GM19023 (cell line): Measurements from ENCODE around the gene RTP5.

Source experiments
- ATAC-seq: cut with Tn5 transposase; IDR thresholded peaks from one replicate; pipeline ENCODE4 v1.9.1; 2021; ENCODE audit warnings: mild to moderate bottlenecking, moderate library complexity; ENCODE audit not compliant: unreplicated experiment

Gene RTP5

DNA sequence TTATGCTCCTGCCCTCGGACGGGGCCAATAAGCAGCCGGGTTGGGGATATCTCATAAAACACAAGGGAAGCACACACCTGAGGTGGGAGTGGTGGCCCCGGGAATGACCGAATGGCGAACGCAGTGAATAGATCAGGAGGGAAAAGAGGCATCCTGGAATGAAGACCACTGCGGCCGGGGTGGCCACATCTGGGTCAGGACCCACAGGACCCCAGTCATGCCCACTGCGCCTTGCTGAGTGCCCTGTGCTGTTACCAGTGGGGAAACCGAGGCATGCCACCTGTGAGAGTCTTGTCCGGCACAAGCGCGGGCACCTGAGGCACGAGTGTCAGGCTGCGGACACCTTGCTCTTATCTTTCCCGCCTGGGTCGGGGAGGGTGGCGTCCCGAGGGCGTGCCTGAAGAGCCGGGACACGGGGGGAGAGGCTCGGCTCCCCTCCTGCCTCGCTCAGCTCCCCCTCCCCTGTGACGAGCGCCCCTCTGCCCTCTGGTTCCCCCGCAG lies 12.4 kb upstream of the RTP5 start:
- no peak for ATAC-seq

- ATAC-seq: no peak
Measured at GRCh38 chr2:241857572-241858121, 11.9 kb upstream of the RTP5 start.

DNA sequence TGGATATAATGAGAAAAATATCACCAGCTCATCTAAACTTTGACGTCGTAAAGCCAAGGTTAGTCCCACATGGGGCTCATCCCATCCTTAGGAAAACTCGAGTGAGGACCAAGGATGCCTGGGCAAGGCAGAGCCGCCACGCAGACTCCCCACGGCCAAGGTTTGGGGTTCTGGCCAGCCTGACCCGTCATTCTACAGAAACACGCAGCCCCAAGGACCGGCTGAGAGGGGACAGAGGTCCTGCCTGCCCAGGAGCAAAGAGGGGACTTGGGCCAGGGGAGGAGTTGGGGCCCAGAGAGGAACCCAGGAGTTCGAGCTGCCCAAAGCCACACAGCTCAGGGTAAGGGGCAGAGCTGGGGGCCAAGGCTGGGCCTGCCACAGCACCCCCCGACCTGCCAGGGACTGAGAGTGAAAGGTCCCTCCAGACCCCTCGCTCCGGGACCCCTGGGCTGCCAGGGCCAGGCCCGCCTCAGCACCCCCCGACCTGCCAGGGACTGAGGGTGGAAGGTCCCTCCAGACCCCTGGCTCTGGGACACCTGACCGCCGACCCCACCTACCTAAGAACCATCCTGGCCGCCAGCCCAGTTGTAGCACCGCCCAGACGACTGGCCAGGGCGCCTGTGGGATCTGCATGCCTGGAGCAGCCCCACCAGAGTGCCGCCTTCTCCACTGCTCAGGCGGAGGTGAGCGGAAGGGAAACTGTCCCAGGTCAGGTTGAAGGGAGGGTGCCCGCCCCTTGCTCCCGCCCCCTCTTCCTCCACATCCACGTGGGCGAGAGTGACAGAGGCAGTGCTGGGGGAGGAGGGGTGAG lies 11.1 kb upstream of the RTP5 start, which contains the start of gene PDCD1:
PDCD1 (minus strand) TSS at position 689 of the 811 bp plus-strand sequence; CDS start at position 633, 56 bp downstream.
- ATAC-seq: peak; percentile 45

DNA sequence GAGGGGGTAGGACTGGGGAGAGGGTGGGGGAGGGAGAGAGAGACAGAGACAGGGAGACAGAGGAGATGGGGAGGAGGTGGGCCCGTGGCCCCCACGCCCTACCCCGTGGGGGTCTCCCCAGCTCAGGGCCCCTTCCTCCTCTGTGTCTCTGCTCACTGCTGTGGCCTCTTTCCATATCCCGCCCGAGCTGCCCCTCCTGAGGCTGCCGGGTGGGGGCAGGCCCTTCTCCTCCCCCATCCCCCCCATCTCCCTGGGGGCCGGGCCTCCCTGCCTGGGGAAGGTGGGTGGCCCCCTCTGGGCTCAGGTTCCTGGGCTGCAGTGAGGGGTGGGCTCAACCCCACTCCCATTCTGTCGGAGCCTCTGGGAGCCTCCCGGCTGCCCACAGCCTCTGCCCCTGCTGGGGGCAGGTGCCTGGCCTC lies 10.5 kb upstream of the RTP5 start:
- ATAC-seq: peak; percentile 10

DNA sequence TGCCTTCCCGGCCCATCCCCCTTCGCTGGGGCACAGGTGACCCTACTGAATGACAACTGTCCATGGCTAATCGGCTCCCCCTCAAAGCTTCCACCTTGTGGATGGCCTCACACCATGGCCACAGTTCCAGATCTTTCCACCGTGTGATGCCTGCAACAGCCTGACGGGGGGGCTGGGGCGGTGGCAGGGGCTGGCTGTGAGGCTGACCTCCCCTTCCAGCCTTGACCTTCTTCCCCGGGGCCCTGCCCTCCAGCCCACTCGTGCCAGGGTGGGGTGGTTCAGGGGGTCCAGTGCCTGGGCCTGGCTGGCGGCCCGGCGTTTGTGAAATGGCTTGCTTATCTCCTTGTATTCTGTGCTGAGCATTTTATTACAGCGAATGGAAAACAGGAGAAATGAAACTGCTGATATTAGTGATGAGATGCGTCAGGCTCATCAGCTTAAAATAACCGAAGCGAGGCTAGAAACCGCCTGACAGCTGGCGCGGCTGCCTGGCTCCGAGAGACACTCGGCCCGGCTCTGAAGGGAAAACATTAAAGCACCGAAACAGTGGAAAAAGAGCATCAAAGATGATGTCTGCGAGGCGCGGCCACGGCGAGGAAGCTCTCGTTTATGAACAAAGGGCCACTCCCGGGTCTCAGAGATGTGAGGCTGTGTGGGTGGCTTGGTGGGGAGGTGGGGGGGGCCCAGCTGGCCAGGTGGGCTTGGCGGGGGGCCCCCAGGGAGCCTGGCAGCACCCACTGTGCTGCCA lies 9.9 kb upstream of the RTP5 start:
- peak; percentile 35 for ATAC-seq

DNA sequence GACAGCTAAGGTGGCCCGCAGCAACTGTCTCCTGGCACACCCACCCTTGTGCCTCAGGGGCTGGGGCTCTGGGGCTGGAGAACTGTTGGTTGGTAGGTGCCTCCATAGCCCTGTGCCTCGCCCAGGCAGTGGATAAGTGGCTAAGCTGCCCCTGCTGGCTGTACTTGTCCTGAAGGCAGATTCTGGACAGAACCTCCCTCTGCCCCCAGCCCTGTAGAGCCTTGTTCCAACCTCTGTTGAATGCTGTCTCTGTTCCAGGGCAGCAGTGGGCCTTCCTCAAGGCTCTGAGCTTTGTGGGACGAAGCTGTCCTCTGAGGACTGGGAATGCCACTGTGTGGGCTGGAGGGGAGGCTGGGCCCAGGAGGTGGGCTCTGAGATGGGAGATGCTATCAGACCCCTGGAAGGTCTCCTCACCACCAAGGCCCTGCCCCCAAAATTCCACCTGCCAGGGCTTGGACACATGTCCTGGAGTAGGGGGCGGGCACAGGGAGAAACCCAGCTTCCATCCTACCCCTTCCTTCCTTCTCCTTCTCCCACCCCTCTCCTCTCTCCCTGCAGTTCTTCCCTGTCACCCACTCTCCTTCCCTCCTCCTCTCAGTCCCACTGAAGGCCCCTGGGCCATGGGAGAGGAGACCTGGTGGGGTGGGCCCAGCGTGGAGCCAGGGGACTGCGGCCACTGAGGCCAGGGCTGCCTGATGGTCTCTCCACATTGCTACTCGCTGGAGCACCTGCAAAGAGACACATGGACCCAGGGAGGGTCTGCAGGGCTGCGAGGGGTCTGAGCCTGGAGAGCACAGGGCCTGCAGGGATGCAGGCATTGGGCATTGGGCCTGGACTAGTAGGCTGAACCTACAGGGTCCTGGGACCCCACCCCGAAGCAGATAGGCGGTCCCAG lies 9.1 kb upstream of the RTP5 start:
- ATAC-seq: no peak

DNA sequence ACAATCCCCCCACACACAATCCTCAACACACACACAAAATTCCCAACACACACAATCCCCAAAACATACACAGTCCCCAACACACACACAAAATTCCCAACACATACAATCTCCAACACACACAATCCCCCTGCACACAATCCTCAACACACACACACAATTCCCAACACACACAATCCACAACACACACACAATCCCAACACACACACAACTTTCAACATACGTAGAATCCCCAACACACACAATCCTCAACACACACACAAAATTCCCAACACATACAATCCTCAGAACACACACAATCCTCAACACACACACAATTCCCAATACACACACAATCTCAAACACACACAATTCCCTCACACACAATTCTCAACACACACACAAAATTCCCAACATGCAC lies 8.3 kb upstream of the RTP5 start:
- ATAC-seq: no peak

GRCh38 chr2:241862093-241862492 lies 7.4 kb upstream of the RTP5 start:
- no peak for ATAC-seq

DNA sequence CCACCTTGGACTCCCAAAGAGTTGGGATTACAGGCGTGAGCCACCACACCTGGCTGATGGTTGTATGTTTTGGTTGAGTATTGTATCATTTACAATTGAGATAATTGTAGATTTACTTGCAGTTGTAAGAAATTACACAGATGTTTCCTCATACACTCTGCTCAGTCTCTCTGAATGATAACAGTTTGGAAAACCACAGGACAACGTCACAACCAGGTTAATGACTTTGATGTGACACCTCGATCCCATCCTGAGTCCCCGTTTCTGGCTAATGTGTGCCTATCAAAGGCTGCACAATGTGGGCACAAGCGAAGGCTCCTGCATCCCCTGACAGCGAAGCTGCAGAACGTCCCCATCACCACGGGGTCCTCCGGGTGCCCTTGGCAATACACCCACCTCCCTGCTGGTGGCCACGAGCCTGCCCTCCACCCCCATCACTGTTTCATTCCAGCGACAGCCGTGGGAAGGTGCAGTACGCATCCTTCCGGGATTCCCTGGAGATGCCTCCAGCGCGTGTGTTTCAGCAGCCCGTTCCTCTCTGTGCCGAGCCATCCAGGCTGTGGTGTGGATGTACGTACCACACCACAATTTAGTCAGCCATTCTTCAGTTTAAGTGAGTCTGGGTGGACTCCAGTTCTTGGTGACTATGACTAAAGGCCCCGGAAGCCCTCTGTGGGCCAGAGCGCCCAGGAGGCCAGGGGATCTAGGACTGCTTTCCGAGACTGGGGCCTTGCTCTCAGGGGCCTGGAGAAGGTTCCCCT lies 6.6 kb upstream of the RTP5 start:
- no peak for ATAC-seq

DNA sequence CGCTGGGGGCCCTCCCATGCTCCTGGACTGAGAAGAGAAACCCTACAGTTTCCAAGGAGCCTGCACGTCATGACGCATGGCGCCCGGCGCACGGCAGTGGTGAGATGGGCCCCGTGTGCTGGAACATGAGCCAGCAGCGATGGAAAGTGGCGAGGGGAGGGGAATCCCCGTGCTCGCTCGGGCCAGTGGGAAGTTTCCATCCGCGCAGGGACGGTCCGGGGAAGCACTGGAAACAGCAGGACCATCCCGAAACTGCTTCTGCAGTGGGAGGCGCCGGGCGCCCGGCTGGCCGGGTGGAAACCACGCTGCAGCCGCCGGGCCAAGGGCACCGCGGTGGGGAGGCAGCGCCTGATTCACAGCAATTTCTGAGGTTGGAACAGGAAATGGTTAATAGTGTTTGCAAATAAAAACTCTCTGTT lies 6.0 kb upstream of the RTP5 start:
- ATAC-seq: no peak

- ATAC-seq: no peak
Measured at GRCh38 chr2:241864168-241864849, 5.2 kb upstream of the RTP5 start.

DNA sequence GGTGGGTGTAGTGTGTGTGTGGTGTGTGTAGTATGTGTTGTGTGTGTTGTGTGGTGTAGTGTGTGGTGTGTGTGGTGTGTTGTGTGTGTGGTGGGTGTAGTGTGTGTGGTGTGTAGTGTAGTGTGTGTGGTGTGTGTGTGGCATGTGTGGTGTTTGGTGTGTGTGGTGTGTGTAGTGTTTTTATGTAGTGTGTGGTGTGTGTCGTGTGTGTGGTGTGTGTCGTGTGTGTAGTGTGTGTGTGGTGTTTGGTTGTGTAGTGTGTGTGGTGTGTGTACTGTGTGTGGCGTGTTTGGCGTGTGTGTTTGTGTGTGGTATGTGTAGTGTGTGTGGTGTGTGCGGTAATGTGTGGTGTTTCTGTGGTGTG lies 4.7 kb upstream of the RTP5 start:
- no peak for ATAC-seq

DNA sequence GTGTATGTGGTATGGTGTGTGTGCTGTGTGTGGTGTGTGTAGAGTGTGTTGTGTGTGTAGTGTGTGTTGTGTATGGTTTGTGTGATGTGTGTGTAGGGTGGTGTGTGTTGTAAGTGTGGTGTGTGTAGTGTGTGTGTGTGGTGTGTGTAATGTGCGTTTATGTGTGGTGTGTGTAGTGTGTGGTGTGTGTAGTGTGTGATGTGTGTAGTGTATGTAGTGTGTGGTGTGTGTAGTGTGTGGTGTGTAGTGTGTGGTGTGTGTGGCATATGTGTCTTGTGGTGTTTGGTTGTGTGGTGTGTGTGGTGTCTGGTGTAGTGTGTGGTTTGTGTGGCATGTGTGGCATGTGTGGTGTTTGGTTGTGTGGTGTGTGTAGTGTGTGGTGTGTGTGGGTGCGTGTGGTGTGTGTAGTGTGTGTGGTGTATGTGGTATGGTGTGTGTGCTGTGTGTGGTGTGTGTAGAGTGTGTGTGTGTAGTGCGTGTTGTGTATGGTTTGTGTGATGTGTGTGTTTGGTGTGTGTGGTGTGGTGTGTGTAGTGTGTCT lies 4.0 kb upstream of the RTP5 start:
- no peak for ATAC-seq

DNA sequence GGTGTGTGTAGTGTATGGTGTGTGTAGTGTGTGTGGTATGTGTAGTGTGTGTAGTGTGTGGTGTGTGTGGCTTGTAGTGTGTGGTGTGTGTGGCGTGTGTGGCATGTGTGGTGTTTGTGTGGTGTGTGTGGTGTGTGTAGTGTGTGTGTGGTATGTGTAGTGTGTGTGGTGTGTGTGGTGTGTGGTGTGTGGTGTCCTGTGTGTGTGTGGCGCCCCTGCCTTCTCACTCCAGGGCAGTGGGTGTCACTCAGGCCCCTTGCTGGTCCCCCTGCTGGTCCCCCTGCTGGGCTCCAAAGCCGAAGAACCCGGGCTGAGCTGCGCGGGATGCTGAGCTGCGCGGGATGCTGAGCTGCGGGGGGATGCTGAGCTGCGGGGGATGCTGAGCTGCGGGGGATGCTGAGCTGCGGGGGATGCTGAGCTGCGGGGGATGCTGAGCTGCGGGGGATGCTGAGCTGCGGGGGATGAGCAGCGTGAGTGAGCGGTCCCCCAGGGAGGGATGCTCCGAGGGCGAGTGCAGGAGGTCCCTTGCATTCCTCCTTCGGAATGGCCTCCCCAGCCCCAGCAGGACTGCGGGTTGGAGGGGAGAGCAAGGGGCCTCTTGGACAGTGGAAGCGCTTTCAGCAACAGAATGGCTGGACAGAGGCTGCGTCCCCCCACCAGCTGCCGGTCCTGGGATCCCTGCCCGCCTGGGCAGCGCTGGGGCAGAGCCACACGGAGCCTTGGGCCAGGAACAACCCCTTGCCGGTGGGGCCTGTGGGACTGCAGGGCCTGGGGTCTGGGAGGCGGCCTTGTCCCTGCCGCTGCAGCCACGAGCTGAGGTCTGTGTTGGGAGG lies 3.4 kb upstream of the RTP5 start:
- ATAC-seq: no peak

DNA sequence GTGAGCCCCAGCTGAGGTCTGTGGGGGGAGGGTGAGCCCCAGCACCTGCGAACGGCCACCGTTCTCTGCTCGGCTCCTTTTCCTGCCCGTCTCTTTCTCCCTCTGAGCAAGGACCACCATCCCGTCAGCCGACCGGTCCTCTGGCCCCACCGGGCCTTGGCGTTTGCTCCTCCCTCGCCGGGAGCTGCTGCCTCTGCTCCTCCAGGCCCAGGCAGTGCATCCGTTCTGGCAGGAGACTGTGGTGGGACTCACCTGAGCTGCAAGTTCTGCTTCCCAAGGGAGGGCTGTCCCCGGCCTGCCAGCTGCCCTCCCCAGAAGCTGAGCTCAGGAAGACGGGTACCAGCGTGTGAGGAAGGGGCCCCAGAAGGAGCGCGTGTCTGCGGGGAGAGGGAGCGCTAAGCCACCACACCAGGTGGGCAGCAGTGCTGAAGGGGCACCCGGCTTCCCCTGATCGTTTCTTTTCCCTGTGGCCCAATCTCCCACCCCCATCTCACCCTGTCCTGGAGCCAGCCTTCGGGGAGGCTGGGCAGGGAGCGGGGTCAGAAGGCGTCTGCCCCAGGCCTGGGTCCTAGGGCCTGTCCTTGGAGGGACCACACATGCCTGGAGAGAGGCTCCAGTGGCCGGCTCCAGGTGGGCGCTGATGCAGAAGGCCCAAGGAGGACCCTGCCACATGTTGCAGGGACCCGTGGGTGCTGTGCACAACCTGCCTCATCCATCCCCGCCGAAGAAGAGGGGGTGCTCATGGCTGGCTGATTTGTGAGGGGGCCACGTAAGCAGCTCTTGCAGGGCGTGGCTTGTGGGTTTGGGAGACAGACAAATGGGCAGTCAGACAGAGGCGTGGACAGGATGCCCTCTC lies 2.5 kb upstream of the RTP5 start:
- no peak for ATAC-seq

- ATAC-seq: no peak
Measured at GRCh38 chr2:241867776-241868420, 1.6 kb upstream of the RTP5 start.

GRCh38 chr2:241868661-241869081 lies 858 bp upstream of the RTP5 start:
- no peak for ATAC-seq
